GM11168 (cell line): ENCODE measurements around the gene DCAF5.

Experiments
- in situ Hi-C: fragments of 300-500 bp; cut with MboI; formaldehyde crosslinking; loops from one replicate; pipeline ENCODE4 v1.12.0; 2022; ENCODE audit warnings: low sequenced_read_pairs; ENCODE audit not compliant: unreplicated experiment

Gene DCAF5

DNA sequence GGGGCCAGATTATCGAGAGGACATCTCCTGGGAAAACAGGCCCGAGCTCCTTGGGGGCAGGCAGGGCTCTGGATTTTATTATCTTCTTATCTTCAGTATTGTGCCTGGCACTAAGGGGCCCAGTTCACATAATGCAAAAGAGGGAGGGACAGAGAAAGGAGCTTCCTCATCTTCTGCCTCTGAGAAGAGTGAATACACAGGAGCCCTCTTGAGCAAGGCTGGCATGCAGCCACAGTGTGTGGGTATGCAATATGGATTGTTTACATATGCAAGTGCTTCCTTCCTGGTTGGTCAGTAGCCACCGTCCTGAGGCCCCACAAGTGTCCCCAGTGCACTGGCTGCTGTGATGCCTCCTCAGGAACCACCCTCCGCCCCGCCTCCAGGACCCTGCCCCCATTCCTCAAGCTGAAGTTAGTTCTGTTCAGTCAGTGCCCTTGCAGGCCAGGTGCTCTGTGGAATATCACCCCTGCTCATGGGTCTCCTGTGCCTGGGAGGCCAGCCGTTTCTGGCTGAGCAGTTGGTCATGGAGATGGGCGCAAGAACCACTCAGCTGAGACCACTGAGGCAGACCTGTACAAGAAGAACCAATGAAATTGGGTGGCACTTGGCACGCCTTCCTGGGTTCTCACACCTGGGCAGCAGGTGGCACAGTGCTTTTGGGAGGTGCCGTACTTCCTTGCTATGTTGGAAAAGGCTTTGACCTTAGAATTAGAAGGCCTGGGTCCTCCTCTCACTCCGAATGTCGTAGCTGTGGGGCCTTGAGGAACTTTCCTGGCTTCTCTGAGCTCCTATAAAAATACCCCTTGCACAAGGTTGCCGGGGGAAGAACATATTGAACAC lies 138.8 kb downstream of the DCAF5 start:
- in situ Hi-C loops: no loop called here

DNA sequence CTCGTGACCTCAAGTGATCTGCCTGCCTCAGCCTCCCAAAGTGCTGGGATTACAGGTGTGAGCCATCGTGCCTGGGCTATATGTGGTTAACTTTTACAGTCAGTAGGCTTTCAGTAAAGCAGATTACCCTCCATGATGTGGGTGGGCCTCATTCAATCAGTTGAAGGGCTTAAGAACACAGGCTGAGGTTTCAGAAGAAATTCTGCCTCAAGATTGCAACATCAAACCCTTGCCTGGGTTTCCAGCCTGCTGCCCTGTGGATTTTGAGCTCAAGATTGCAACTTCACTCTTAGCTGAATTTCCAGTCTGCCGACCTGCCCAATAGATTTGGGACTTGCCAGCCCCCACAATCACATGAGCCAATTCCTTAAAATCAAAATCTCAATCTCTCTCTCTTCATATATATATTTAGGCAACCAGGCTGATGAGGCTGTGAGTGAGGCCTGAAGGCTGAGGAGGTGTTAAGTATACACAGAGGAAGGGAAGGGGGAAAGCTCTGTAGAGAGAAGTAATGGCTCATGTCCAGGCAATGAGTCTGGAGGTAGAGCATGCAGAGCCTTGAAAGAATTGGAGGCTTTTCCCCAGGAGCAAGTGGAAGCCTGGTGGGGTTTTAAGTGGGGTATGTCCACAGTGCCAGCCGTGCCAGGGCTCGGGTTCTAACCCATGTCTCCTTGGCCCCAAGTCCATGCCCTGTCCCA lies 140.5 kb downstream of the DCAF5 start:
- in situ Hi-C loops: no loop called here

DNA sequence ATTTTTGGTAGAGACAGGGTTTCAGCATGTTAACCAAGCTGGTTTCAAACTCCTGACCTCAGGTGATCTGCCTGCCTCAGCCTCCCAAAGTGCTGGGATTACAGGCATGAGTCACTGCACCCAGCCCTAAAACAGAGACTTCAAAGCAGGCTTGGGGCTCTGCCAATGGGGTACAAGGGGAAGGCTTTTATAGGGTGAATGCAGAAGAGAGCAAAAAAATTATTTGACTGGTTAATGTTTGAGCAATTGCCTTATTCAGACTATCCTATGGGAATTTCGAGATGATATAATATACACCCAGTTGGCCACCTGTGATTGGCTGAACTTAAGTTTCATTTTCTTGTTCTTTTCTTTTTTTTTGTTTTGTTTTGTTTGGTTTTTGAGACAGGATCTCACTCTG lies 142.3 kb downstream of the DCAF5 start:
- in situ Hi-C loops: no loop called here

DNA sequence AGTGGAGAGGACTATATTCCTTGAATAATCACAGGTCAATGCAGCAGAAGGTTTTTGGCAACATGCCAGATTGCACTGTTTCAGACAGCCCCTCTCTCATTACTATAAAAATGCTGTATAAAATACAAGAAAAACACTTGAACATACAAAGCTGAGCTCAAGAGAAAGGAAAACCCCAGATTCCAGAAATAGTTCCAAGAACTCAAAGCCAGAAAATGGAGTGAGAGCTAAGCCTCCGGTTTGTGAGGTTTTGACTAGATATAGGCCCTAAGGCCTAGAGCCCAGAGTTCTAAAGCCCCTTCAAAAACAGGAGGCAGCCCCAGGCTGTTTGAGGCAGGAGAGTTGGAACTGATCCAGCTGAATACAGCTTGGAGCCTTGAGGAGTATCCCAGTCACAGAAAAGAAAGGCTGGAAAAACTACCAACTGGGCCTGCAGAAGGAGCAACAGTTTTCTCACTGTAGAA lies 144.5 kb downstream of the DCAF5 start:
- in situ Hi-C loops: no loop called here

GRCh38 chr14:69006346-69006745 lies 146.6 kb downstream of the DCAF5 start:
- in situ Hi-C loops: no loop called here

DNA sequence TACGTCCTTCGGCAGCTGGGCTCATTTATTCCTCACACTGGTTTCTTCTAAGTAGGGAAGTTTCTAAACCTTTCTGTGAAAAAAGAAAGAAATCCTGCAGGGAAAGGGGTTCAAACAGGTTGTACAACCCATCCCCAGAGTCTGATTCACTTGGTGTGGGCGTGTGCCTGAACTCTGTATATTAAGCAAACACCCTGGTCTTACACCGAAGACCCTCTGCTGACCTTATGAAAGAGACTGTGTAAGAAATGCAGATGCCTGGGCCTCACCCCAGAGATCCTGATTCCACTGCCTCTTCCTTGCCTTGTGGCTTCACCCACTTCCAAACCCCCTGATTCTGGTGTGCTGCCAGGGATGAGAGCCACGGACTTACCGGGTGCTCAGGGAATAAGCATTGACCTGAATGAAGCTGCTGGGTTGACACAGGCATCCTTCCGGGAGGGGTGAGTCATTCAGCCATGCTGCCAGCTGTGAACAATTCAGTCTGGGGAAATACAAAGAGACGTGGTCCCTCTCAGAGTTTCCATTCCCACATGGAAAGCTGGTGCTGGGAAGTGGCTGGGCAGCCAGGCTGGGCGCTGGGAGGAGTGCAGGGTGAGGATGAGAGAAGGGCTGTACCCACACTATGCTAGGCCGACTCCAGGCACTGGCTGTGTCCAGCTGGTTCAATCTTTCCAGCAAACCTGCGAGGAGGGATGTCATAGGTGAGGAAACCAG lies 147.3 kb downstream of the DCAF5 start:
- in situ Hi-C loops: no loop called here

DNA sequence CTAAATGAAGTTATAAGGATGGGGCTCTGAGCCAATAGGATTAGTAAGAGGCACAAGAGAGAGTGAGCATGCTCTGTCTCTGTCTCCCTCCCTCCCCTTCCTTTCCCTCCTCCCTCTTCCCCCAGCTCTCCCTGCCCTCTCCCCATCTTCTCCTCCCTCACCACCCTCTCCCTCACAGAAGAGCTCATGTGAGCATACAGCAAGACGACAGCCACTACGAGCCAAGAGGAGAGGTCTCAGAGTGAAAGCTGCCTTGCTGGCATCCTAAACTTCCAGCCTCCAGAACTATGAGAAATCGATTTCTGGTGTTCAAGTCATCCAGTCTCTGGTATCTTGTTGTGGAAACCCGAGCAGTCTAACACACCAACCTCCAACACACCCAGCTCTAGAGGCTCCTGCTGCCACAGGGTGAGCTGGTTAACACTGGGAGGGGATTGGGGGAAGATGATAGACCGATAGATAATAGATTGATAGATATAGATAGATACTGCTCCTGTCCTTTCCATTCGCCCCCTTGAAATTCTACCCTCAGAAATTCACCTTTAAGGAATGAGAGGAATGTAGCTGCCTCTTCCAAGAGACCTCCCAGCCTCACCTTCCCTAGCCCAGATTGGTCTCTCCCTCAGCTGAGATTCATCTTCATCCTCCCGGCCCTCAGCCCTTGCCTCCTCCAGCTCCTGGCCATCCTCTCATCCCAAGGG lies 148.0 kb downstream of the DCAF5 start:
- in situ Hi-C loops: no loop called here

- in situ Hi-C loops: no loop called here
Observed at GRCh38 chr14:69003626-69004025, 149.3 kb downstream of the DCAF5 start.

- in situ Hi-C loops: no loop called here
Observed at GRCh38 chr14:69002069-69002468, 150.8 kb downstream of the DCAF5 start.

- in situ Hi-C loops: no loop called here
Observed at GRCh38 chr14:69001375-69001774, 151.5 kb downstream of the DCAF5 start.
